ENCODE data around the gene FBLN1. TPM values are rescaled to one million over a fixed set of nuclear protein-coding genes. Genes with fewer than 3 reads are reported as not detected.

Gene FBLN1
- total and polyA plus RNA-seq, 5 donors from 2014 or later: 0.49 TPM; not detected in 4

- Mint-ChIP-seq H3K36me3 (no peaks in the 10 kb centered on the region), H3K4me3 (no peak overlapping the region), H3K27ac (no peak overlapping the region), H3K27me3 (peaks cover 20% of the 10 kb centered on the region), H3K9me3 (peaks cover 0 to 6% (median 0%) of the 10 kb centered on the region in 7 donors), H3K4me1 (peaks cover 0 to 7% (median 0%) of the 10 kb centered on the region in 4 donors)
- Histone ChIP-seq H3K27ac (ENCODE audit: insufficient read depth, low read length, poor library complexity, severe bottlenecking) (no peak overlapping the region), H3K9me3 (ENCODE audit: control insufficient read depth in 2 of 2, low read length in 2 of 2) (peaks cover 0 to 2% of the 10 kb centered on the region in 2 experiments), H3K4me1 (ENCODE audit: control insufficient read depth, insufficient read depth, low read length, poor library complexity, severe bottlenecking) (no peaks in the 10 kb centered on the region), H3K4me3 (ENCODE audit: low read depth, low read length) (no peak overlapping the region), H3K36me3 (ENCODE audit: control insufficient read depth, insufficient read depth, low read length) (no peaks in the 10 kb centered on the region), H3K27me3 (ENCODE audit: control insufficient read depth, insufficient read depth, low read length) (no peaks in the 10 kb centered on the region)
- DNase-seq: no peak
- no peak for ATAC-seq (ENCODE audit: low read depth in 2 of 2)
Measured at GRCh38 chr22:45576730-45577464, 74.2 kb downstream of the FBLN1 start.

GRCh38 chr22:45577746-45578523, 75.3 kb downstream of the FBLN1 start:
- H3K36me3 ChIP-seq (ENCODE audit: control insufficient read depth, insufficient read depth, low read length): no peaks in the 10 kb centered on the region
- H3K27ac ChIP-seq (ENCODE audit: insufficient read depth, low read length, poor library complexity, severe bottlenecking): no peak overlapping the region
- peaks cover 20% of the 10 kb centered on the region for H3K27me3 Mint-ChIP-seq
- H3K9me3 ChIP-seq (ENCODE audit: control insufficient read depth in 2 of 2, low read length in 2 of 2): no peaks in the 10 kb centered on the region
- H3K27me3 ChIP-seq (ENCODE audit: control insufficient read depth, insufficient read depth, low read length): no peaks in the 10 kb centered on the region
- no peak overlapping the region for H3K4me3 ChIP-seq (ENCODE audit: low read depth, low read length)
- H3K4me1 ChIP-seq (ENCODE audit: control insufficient read depth, insufficient read depth, low read length, poor library complexity, severe bottlenecking): no peaks in the 10 kb centered on the region
- no peak overlapping the region for H3K27ac Mint-ChIP-seq
- DNase-seq (peak; percentile 47 to 68 (median 56)), ATAC-seq (ENCODE audit: low read depth in 2 of 2) (peak; percentile 29 to 45)
- H3K36me3 Mint-ChIP-seq: no peaks in the 10 kb centered on the region
- H3K9me3 Mint-ChIP-seq: peaks cover 0 to 6% (median 0%) of the 10 kb centered on the region in 7 donors
- peaks cover 0 to 11% (median 0%) of the 10 kb centered on the region in 4 donors for H3K4me1 Mint-ChIP-seq
- no peak overlapping the region for H3K4me3 Mint-ChIP-seq

- no peaks in the 10 kb centered on the region for H3K9me3 ChIP-seq (ENCODE audit: control insufficient read depth in 2 of 2, low read length in 2 of 2)
- DNase-seq (no peak), ATAC-seq (ENCODE audit: low read depth in 2 of 2) (no peak)
- no peaks in the 10 kb centered on the region for H3K36me3 ChIP-seq (ENCODE audit: control insufficient read depth, insufficient read depth, low read length)
- H3K27me3 ChIP-seq (ENCODE audit: control insufficient read depth, insufficient read depth, low read length): no peaks in the 10 kb centered on the region
- H3K27ac ChIP-seq (ENCODE audit: insufficient read depth, low read length, poor library complexity, severe bottlenecking): no peak overlapping the region
- Mint-ChIP-seq H3K4me3 (no peak overlapping the region), H3K9me3 (peaks cover 0 to 5% (median 3%) of the 10 kb centered on the region in 7 donors), H3K27me3 (peaks cover 20% of the 10 kb centered on the region), H3K27ac (peak overlapping the region in 1 of 3 donors; percentile 57), H3K36me3 (no peaks in the 10 kb centered on the region), H3K4me1 (peaks cover 0 to 17% (median 4%) of the 10 kb centered on the region in 4 donors)
- no peak overlapping the region for H3K4me3 ChIP-seq (ENCODE audit: low read depth, low read length)
- no peaks in the 10 kb centered on the region for H3K4me1 ChIP-seq (ENCODE audit: control insufficient read depth, insufficient read depth, low read length, poor library complexity, severe bottlenecking)
Measured at GRCh38 chr22:45578524-45579147, 76.0 kb downstream of the FBLN1 start.

GRCh38 chr22:45579306-45579705, 76.6 kb downstream of the FBLN1 start:
- H3K4me1 ChIP-seq (ENCODE audit: control insufficient read depth, insufficient read depth, low read length, poor library complexity, severe bottlenecking): no peaks in the 10 kb centered on the region
- no peaks in the 10 kb centered on the region for H3K9me3 ChIP-seq (ENCODE audit: control insufficient read depth in 2 of 2, low read length in 2 of 2)
- no peaks in the 10 kb centered on the region for H3K27me3 ChIP-seq (ENCODE audit: control insufficient read depth, insufficient read depth, low read length)
- H3K27ac ChIP-seq (ENCODE audit: insufficient read depth, low read length, poor library complexity, severe bottlenecking): no peak overlapping the region
- H3K9me3 Mint-ChIP-seq: peaks cover 0 to 4% (median 1%) of the 10 kb centered on the region in 7 donors
- peaks cover 0 to 19% (median 5%) of the 10 kb centered on the region in 4 donors for H3K4me1 Mint-ChIP-seq
- H3K36me3 ChIP-seq (ENCODE audit: control insufficient read depth, insufficient read depth, low read length): no peaks in the 10 kb centered on the region
- no peak overlapping the region for H3K4me3 ChIP-seq (ENCODE audit: low read depth, low read length)
- no peak overlapping the region for H3K4me3 Mint-ChIP-seq
- DNase-seq (no peak), ATAC-seq (ENCODE audit: low read depth in 2 of 2) (no peak)
- no peaks in the 10 kb centered on the region for H3K36me3 Mint-ChIP-seq
- peak overlapping the region in 1 of 3 donors; percentile 57 for H3K27ac Mint-ChIP-seq
- peaks cover 20% of the 10 kb centered on the region for H3K27me3 Mint-ChIP-seq

GRCh38 chr22:45579806-45580725, 77.4 kb downstream of the FBLN1 start:
- Mint-ChIP-seq H3K27ac (peak overlapping the region in 1 of 3 donors; percentile 86), H3K36me3 (no peaks in the 10 kb centered on the region), H3K4me1 (peaks cover 0 to 20% (median 5%) of the 10 kb centered on the region in 4 donors), H3K27me3 (peaks cover 20% of the 10 kb centered on the region), H3K4me3 (no peak overlapping the region), H3K9me3 (peaks cover 0 to 4% (median 1%) of the 10 kb centered on the region in 7 donors)
- no peak for DNase-seq
- no peak overlapping the region for H3K4me3 ChIP-seq (ENCODE audit: low read depth, low read length)
- no peaks in the 10 kb centered on the region for H3K4me1 ChIP-seq (ENCODE audit: control insufficient read depth, insufficient read depth, low read length, poor library complexity, severe bottlenecking)
- no peaks in the 10 kb centered on the region for H3K27me3 ChIP-seq (ENCODE audit: control insufficient read depth, insufficient read depth, low read length)
- H3K27ac ChIP-seq (ENCODE audit: insufficient read depth, low read length, poor library complexity, severe bottlenecking): no peak overlapping the region
- no peaks in the 10 kb centered on the region for H3K9me3 ChIP-seq (ENCODE audit: control insufficient read depth in 2 of 2, low read length in 2 of 2)
- no peaks in the 10 kb centered on the region for H3K36me3 ChIP-seq (ENCODE audit: control insufficient read depth, insufficient read depth, low read length)
- ATAC-seq (ENCODE audit: low read depth in 2 of 2): no peak

GRCh38 chr22:45580726-45581381, 78.2 kb downstream of the FBLN1 start:
- H3K36me3 ChIP-seq (ENCODE audit: control insufficient read depth, insufficient read depth, low read length): no peaks in the 10 kb centered on the region
- Mint-ChIP-seq H3K4me3 (no peak overlapping the region), H3K9me3 (peaks cover 0 to 4% (median 1%) of the 10 kb centered on the region in 7 donors), H3K27ac (no peak overlapping the region), H3K36me3 (no peaks in the 10 kb centered on the region), H3K27me3 (peaks cover 20% of the 10 kb centered on the region), H3K4me1 (peaks cover 0 to 20% (median 5%) of the 10 kb centered on the region in 4 donors)
- no peaks in the 10 kb centered on the region for H3K4me1 ChIP-seq (ENCODE audit: control insufficient read depth, insufficient read depth, low read length, poor library complexity, severe bottlenecking)
- H3K27ac ChIP-seq (ENCODE audit: insufficient read depth, low read length, poor library complexity, severe bottlenecking): no peak overlapping the region
- ATAC-seq (ENCODE audit: low read depth in 2 of 2): no peak
- no peaks in the 10 kb centered on the region for H3K27me3 ChIP-seq (ENCODE audit: control insufficient read depth, insufficient read depth, low read length)
- no peak overlapping the region for H3K4me3 ChIP-seq (ENCODE audit: low read depth, low read length)
- no peak for DNase-seq
- no peaks in the 10 kb centered on the region for H3K9me3 ChIP-seq (ENCODE audit: control insufficient read depth in 2 of 2, low read length in 2 of 2)

Data from CD4-positive, CD25-positive, alpha-beta regulatory T cell (primary cell).